Body of pancreas (tissue), 4 donors: ENCODE data around the gene PIK3C2B. TPM values are rescaled to one million over a fixed set of nuclear protein-coding genes. Genes with fewer than 3 reads are reported as not detected.

Experiments used
- ATAC-seq: fragments of 150-250 bp; one replicate; pipeline ENCODE4 v1.9.1; 2016
- DNase-seq, 4 donors: peaks; one replicate each; pipeline ENCODE4 v3.0.0-alpha.2; 2019
- H3K27ac ChIP-seq, 4 donors: fragments of 200-600 bp; sonication (generic); 1 replicate in 3 of 4; 2 replicates in 1 of 4; pipeline versions ENCODE4 v1.5.1 to v1.6.1; 2016 to 2019; ENCODE audit warnings: mild to moderate bottlenecking in 1 of 4, mixed read lengths in 1 of 4, moderate library complexity in 1 of 4
- H3K27me3 ChIP-seq, 2 donors: fragments of 200-600 bp; sonication (generic); one replicate each; pipeline ENCODE4 v1.6.0; 2016; ENCODE audit warnings: mild to moderate bottlenecking in 1 of 2
- H3K36me3 ChIP-seq, 2 donors: fragments of 200-600 bp; sonication (generic); replicated peaks in 1 of 2; 2 replicates each; pipeline ENCODE4 v1.5.1; 2016; ENCODE audit warnings: low read depth in 2 of 2; ENCODE audit not compliant: insufficient read depth in 1 of 2
- H3K4me1 ChIP-seq: fragments of 200-600 bp; sonication (generic); one replicate; pipeline ENCODE4 v1.6.0; 2016
- H3K4me3 ChIP-seq, 2 donors: fragments of 200-600 bp; sonication (generic); 1 replicate in 1 of 2; 2 replicates in 1 of 2; pipeline ENCODE4 v1.5.1; 2016 to 2019
- H3K9me3 ChIP-seq, 3 donors: fragments of 200-600 bp; sonication (generic); 1 replicate in 2 of 3; 2 replicates in 1 of 3; pipeline ENCODE4 v1.5.1; 2016
- POLR2A ChIP-seq, 3 donors: fragments of 450-650 bp; IDR thresholded peaks; one replicate each; pipeline ENCODE4 v1.6.1; 2016; ENCODE audit warnings: antibody characterized with exemption in 3 of 3, mild to moderate bottlenecking in 2 of 3
- WGBS, 2 donors: methylation state at CpG; one replicate each; pipeline ENCODE4 v1.1.5; 2017; 5-methylcytosine and 5-hydroxymethylcytosine counted together
- intact Hi-C: fragments of 100-400 bp; cut with DNase I; formaldehyde crosslinking; loops from one replicate; pipeline ENCODE4 v1.15.1; 2023
- total RNA-seq, 2 donors: library from RNA; depleted of rRNA; stranded (reverse); fragments of >200 nt; gene quantifications; one replicate each; pipeline ENCODE4 v1.1.0, GENCODE V29; 2016
- TF ChIP-seq, protein P1 (sequence below), 7 experiments: fragments of 450-650 bp in 4 of 7; fragments of 200-600 bp in 3 of 7; sonication (generic) in 3 of 7; IDR thresholded peaks; one replicate each; pipeline ENCODE4 v1.5.1; 2016 to 2019; ENCODE audit warnings: antibody characterized with exemption in 7 of 7

PIK3C2B gene
- total RNA-seq, 2 donors from 2014 or later = 11.4 to 18.1 TPM

DNA sequence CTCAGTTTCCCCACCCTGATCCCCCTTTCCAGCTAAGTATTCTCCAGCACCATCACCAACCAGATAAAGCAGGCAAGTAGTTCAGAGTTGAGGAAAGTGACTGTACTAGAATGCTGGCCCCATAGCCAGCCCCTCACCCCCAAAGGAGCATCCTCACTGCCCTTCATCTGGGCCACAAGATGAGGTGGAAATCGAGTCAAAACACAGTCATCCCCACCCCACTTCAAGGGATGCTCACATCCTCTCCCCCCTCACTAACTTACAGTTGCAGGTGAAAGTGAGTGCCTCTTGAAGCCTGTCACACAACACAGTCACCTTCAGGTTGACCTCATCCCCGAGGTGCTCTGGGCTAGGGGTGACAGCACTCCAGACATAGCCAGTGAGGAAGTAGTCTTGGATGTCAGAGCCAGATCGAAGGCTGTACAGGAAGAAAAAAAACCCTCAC, 30.4 kb downstream of the PIK3C2B start:
- no peak for ATAC-seq
- H3K4me1 ChIP-seq = peaks cover 27% of the 10 kb centered on the region
- peak overlapping the region in 2 of 4 donors; percentile 2 to 3 for H3K27ac ChIP-seq
- H3K36me3 ChIP-seq = no peaks in the 10 kb centered on the region
- intact Hi-C loops = no loop called here
- H3K4me3 ChIP-seq = no peak overlapping the region
- H3K27me3 ChIP-seq = no peaks in the 10 kb centered on the region
- H3K9me3 ChIP-seq = no peaks in the 10 kb centered on the region
- 56 to 71% methylated on average over 2 to 3 of the region's 3 CpGs for WGBS, 2 donors
- DNase-seq = no peak
- no peak for TF ChIP-seq POLR2A (IDR thresholded peaks at IDR 0.05)
- TF ChIP-seq, protein P1, sequence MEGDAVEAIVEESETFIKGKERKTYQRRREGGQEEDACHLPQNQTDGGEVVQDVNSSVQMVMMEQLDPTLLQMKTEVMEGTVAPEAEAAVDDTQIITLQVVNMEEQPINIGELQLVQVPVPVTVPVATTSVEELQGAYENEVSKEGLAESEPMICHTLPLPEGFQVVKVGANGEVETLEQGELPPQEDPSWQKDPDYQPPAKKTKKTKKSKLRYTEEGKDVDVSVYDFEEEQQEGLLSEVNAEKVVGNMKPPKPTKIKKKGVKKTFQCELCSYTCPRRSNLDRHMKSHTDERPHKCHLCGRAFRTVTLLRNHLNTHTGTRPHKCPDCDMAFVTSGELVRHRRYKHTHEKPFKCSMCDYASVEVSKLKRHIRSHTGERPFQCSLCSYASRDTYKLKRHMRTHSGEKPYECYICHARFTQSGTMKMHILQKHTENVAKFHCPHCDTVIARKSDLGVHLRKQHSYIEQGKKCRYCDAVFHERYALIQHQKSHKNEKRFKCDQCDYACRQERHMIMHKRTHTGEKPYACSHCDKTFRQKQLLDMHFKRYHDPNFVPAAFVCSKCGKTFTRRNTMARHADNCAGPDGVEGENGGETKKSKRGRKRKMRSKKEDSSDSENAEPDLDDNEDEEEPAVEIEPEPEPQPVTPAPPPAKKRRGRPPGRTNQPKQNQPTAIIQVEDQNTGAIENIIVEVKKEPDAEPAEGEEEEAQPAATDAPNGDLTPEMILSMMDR (IDR thresholded peaks at IDR 0.05) = no peak

DNA sequence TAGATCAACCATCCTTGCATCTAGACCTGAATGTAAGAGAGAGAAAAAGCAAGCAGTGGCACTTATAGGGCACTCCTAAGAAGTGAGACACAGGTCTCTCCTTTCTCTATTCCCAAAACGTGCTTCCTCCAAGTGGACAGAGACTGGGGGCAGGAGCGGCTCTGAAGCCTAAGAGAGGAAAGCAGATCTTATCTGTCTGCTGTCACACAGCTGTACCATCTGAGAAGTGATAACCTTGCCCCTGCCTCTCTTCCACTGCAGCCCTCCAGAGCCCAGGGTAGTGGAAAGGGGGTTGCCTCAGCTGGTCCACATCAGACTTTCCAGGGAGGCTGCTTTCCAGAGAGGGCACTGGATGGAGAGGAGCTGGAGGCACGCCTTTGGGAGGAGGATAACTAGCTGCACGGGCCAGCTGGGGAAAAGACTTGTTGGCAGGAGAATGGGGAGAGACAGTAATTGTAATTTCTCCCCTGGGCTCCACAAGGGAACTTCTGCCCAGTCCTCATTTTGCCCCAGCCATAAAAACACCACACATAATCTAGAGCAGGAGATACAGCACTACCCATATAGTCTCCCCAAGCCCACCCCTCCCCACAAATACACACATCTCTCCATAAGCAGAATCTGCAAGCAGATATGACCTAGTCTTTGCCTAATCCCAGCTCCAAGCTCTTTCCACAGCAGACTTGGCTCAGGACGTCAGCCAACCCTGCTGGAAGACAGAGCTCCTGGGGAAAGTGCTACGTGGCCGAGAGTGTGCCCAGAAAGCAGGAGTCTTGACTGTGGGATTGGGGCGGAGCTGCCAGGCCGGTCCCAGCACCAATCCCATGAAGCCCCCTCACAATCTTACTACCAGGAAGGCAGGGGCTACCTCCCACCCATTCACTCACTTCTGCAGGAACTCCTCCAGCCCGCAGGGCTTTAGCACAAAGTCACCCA, 31.2 kb downstream of the PIK3C2B start:
- WGBS, 2 donors = 79 to 85% methylated on average over 5 to 10 of the region's 10 CpGs
- Histone ChIP-seq H3K9me3 (no peaks in the 10 kb centered on the region), H3K4me3 (no peak overlapping the region), H3K27ac (no peak overlapping the region), H3K36me3 (no peaks in the 10 kb centered on the region), H3K27me3 (no peaks in the 10 kb centered on the region), H3K4me1 (peaks cover 27% of the 10 kb centered on the region)
- intact Hi-C loops = no loop called here
- DNase-seq = no peak
- no peak for ATAC-seq
- TF ChIP-seq, protein P1 (IDR thresholded peaks at IDR 0.05) = no peak
- no peak for TF ChIP-seq POLR2A (IDR thresholded peaks at IDR 0.05)

DNA sequence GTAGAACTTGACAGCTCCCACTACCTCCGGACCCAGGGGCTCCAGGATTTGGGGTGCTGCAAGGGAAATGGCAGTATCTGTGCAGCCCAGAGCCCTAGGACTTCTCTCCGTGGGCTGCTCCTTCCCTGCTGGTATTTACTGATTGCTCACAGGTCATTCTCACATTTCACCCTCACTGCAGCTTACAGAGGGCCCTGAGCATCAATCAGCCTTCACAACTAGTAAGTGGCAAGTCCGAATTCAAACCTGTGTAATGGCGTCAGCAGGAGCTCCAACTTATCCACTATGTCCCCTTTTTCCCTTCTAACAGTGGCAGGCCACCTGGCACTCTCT, 32.4 kb downstream of the PIK3C2B start:
- Histone ChIP-seq H3K27ac (peak overlapping the region in 1 of 4 donors; percentile 2), H3K4me1 (peaks cover 27% of the 10 kb centered on the region), H3K36me3 (no peaks in the 10 kb centered on the region), H3K4me3 (no peak overlapping the region), H3K9me3 (no peaks in the 10 kb centered on the region), H3K27me3 (no peaks in the 10 kb centered on the region)
- TF ChIP-seq, protein P1 (IDR thresholded peaks at IDR 0.05) = no peak
- no peak for TF ChIP-seq POLR2A (IDR thresholded peaks at IDR 0.05)
- intact Hi-C loops = no loop called here
- no peak for ATAC-seq
- 64 to 85% methylated on average over 3 to 4 of the region's 4 CpGs for WGBS, 2 donors
- DNase-seq = no peak

DNA sequence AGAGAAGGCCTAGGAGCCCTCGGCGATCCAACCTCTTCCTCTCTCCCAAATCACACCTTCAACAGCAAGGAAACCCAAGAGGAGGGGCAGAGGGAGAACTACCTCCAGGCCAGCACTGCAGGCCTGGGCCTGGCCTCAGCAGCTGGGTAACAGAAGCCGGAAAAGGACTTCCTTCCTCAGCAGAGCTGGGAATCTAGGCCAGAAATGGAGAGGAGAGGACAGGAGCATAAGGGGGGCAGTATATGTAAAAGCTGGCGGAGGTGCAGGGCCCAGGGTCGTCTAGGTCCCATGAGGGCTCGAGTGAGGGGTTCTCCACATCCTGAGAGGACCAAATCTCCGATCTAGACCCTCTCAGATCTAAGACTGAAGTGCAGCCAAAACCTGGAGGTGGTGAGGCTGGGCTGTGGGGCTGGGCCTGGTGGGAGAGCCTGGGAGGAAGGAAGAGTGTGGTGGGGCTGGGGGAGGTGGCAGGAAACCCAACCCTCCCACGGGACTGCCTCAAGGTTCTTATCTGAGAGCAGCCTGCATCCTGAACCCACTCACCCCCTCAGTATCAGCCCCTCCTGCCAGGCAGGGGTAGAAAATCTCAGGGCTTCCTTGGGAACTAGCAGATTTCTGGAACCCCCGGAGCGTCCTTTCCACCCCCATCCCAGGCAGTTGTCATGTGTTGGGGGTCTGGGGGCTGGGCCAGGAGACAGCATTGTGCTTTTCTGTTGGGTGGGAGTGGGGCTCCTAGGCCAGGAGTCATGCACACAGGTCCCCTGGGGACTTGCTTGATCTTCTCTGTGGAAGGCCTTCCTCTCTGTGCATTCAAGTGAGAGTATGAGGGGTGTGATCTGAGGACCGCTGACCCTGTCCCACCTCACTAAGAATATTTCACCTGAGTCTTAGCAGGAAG, 33.0 kb downstream of the PIK3C2B start:
- H3K27ac ChIP-seq = peak overlapping the region in 2 of 4 donors; percentile 2 to 39
- peak; percentile 41 for ATAC-seq
- H3K4me3 ChIP-seq = no peak overlapping the region
- H3K9me3 ChIP-seq = no peaks in the 10 kb centered on the region
- TF ChIP-seq POLR2A (IDR thresholded peaks at IDR 0.05) = no peak
- TF ChIP-seq, protein P1 (IDR thresholded peaks at IDR 0.05) = no peak
- 66 to 70% methylated on average over 10 to 11 of the region's 11 CpGs for WGBS, 2 donors
- H3K27me3 ChIP-seq = no peaks in the 10 kb centered on the region
- peaks cover 20% of the 10 kb centered on the region for H3K4me1 ChIP-seq
- DNase-seq = no peak
- intact Hi-C loops = no loop called here
- H3K36me3 ChIP-seq = no peaks in the 10 kb centered on the region
